Stimulated activated CD4-positive, alpha-beta T cell treated with anti-CD3 and anti-CD28 coated beads, Interleukin-1b, Interleukin-23, amount 100 ng/mL, for 24 hours (primary cell): Measurements from ENCODE around the gene TMX4.
A peak's percentile ranks its signal among the peaks of the same experiment; 100 is the strongest.

Experiments used
- DNase-seq, 4 experiments: peaks; one replicate each; pipeline ENCODE4 v3.0.0-alpha.2; 2020; ENCODE audit warnings: low read depth in 4 of 4, low spot score in 1 of 4

TMX4 gene

DNA sequence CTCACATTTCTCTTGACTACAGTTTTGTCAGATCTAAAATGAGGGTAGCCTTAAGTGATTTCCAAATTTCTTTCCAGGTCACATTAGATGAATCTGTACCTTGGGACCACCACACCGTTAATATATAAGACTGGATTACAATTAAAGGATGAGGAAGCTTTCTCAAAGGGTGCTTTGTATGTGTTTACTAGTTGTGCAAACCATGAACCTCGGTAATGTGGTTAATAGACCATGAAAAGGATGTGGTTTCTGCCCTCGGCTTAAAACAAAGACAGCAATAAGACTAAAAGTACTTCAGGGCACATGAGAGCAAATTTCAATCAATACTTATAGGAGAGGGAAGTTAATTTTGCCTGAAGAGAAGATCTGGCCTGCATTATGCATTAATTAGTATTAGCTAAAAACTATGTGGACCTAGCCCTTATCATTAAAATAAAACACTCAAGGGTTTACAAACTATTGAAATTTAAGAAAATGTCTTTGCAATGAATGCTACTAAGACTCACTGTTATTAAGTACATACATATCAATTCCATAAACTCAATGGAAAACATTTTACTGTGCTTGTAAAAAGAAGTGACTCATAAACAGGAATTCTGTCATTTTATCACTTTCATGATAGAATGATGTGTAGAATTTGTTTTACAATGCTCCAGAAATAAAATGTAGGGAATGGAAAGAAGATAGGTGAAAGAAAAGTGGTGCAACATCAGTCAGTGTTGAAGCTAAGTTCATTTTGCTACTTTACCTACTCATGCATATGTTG is 936 bp upstream of the TMX4 start:
- DNase-seq, result no peak

DNA sequence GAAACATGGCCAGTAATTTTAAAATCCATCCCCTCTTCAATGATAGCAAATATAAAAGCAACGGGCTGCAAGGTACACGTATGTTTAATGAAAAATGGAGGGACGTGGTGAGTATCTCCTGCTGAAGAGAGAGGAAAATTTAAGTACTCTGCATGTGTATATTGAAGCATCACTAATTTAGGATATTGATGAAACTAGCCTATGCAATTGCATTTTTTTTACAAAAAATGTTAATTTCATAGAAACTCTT is 362 bp upstream of the TMX4 start:
- DNase-seq, result no peak

DNA sequence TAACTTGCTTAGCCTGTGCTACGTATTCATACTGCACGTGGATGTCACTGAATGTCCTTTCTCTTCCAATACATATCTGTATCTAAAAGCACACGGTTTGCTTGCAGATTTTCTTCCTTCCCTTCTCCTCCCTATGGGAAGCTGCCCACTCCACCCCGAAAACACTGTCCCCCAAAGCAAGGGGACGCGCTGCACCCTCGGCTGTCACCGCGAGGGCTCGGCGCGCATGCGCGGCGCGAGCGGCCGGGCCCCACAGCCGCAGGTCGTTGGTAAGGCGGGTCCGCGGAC is 659 bp downstream of the TMX4 start:
- peak; percentile 20 to 50 (median 46) for DNase-seq

DNA sequence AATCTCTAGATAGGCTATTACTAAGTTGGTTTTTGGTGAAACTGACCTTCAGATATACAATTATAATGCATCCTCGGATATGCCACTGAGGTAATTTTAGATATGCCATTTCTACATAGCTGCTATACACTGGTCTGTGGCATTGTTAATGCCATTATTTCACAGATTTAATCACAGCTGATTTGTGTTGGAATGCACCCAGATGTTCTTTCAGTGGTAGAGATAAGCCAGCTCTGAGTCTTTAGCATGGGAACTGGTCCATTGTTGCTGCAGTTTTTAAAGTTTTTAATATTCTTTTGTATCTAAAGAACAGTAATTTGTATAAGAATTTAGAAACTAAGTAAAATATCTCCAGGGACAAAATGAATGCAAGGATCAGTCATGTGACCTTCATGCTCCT is 6.8 kb downstream of the TMX4 start:
- DNase-seq, result no peak

DNA sequence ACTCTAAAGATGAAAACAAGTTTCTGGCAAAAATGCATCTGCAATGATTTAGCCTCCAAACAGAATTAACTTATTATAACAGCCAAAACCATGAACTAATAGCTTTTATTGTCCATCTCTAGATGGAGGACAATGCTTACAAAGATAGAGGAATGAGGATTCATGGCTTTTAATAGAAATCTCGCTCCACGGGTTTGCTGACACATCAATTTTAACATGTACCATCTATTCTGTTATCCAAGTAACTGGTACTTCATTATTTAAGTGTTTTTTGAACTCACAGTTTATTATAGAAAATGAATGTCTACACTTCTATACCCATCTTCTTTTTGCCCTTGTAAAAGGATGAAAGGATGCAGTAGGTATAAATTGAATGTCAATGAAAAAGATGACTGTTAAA is 10.8 kb downstream of the TMX4 start:
- no peak for DNase-seq

DNA sequence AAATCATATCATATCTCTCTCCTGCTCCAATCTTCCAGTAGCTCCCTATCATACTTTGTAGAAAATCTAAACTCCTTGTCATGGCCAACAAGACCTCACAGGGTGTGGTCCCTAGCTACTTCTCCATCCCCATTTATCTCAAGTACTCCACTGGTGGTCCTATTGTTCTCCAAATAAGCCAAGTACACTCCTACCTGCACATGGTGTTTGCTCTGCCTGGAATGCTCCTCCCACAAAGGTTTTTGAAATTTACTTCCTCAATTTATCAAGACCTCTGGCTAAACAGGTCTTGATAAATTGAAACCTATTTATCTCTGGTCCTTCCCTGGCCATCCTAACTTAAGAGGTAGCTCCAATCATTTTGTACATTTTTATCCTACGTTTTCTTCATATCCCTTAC is 12.1 kb downstream of the TMX4 start:
- no peak for DNase-seq

DNA sequence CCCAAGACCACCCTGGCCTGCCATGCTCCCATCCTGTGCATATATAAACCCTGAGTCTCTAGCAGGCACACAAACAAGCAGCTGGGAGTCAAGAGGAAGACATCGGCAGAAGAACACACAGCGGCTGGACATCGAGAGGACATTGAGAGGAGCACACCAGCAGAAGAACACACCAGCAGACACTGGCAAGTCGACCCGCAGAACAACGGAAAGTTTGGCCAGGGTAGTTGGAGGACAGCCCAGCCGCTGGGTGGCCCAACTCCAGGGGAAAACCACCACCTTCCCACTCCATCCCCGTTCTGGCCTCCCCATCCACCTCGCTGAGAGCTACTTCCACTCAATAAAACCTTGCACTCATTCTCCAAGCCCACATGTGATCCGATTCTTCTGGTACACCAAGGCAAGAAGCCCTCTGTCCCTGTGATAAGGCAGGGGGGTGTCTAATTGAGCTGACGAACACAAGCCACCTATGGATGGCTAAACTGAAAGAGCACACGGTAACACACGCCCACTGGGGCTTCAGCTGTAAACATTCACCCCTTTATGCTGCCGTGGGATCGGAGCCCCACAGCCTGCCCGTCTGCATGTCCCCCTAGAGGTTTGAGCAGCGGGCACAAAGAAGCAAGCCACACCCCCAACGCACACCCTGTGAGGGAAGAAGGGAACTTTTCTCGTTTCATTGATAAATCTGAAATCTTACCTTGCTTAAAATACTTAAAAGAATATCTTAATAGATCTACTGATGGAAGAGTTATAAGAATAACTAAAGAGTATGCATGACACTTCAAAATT is 13.8 kb downstream of the TMX4 start:
- no peak for DNase-seq

DNA sequence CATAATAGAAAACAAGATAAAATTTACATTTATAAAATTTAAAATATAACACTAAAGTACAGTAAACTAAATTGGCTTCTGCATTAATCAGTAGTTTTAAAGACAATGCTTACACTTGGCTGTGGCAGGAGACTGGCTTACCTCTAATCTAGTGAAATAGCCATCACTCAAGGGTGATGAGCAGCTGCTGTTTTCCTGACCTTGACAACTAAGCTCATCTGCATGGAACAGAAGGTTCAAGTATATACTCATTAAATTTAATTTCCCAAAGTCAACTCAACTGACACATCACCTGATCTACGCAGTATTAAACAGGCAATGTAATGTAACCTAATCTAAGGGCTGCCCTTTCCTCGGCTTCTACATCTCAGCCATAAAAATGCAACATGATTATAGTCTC is 14.5 kb downstream of the TMX4 start:
- no peak for DNase-seq

DNA sequence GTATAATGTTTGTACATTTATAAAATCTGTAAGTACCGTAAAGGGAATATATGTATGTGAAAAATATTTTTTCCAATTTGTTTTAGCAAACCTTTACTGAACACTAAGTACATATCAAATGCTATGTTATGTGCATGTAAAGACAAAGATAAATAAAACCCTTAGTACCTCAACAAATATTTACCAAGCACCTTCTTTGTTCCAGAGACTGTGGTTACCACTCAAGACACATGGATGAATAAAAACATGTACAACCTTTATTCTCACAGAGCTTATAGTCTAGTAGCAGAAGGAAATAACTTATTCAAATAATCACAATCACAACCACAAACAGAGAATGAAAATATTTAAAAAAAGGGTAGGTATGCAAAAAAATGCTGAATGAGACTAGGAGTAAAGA is 17.5 kb downstream of the TMX4 start:
- no peak for DNase-seq

DNA sequence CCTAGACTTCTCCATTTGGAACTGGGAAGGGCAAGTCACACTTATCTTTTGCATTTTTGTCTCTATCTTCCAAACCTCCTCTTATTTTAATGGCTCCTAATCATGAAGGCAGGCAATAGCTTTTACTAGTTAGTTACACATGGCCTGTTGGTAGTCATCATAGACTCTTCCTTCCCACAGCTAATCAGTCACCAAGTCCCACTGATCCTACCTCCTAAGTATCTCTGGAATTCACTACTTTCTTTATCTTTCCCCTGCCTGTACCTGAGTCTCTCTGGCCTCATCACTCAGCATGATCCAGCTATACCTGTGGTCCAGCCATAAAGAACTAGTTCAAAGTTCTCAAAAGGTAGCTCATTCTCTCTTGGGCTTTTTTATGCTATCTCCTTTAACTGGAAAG is 18.8 kb downstream of the TMX4 start:
- no peak for DNase-seq

DNA sequence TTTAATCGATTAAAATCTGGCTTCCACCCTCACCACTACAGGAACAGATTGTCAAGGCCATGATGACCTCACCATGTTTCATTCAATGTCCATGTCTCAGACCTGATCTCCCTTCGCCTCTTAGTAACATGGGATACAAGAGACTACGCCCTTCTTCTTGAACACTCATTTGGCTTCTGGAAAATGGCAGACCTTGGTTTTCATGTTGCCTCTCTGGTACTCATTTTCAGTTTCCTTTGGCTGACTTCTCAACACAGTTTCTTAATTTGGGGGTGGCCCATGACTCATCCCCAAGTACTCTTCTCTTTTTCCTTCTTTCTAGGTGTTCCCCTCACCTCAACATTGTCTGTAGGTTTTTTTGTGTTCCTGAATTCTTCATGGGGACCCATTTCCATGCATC is 22.7 kb downstream of the TMX4 start:
- DNase-seq, result no peak

DNA sequence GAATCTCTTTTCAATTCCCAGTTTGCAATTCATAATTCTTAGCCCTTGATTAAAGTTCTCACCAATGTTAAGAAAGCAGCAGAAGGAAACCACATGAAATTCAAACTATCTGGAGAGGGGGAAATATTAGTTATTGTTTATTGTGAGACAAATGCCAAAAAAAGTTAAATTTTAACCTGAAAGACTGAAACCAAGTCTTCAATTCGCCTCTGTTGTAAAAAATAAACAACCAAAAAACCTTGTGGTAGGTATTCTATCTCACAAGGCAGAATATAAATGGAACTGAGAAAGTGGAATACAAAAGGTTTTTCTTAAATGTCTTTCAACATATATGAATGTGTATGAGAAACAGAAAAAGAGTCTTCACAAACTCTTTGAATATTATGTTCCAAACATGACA is 24.8 kb downstream of the TMX4 start:
- no peak for DNase-seq

DNA sequence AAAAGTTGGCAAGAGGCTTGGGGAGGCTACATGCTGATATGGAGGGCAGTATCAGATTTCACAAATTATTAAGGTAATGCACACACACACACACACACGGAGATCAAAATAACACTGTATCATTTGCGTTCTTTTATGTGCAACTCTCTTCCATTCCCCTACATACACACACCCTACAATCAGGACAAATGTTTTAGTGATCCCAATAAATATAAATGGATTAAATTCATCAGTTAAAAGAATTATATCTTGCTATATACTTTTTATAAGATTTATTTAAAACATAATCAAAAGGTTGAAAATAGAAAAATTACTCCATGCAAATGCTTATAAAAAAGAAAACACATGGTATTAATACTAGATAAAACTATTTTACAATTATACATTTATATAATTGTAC is 25.9 kb downstream of the TMX4 start:
- no peak for DNase-seq

DNA sequence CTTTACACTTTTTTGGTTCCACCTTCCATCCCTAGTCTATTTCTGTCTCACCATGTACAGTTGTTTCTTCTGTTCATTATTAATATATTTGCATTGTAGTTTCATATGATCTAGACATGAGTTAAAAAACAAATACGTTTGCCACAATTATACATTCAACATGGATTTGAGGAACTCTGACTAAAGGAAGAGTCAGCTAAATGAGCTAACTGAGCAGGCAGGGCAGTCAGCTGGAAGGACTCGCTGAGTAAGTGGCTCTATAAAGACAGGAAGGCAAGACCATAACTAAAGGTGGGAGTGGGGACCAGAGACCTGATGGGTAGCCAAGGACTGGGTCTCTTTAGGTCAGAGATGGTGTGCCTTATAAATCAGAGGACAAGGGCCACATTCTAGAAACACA is 26.3 kb downstream of the TMX4 start:
- DNase-seq, result no peak

DNA sequence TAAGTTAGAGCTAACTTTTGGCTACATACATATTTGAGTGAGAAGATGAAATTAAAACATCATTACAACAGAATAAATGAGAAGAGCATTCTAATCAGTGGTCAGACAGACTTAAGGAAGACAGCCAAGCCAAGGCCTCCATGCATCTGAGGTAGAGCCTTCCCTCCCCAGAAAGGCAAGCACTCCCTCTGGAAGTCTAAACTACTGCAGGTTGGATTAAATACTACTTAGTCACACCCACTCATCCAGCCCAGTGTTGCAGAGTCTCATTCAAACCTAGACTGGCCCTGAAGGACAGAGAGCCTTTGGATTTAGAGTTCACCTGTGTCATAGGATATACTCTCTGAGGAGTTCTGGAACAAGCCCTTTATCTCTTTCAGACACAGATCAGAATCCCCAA is 29.2 kb downstream of the TMX4 start:
- DNase-seq, result no peak

DNA sequence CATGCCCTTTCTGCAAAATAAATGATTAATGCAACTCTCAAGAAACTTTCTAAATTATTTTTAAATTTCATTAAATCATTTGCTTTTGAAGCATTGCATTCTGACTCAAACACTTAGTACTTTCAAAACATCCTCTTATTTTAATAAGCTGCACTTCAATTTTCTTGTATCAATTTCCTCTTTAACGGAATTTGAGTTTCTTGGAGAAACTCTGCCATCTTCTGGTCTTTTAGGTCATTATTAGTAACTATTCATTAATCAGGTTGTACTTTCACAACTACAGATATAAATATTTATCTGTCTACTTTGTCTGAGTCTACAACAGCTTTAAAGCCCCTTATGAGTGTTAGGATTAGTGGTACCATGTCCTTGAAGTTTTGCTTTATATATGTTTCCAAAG is 30.2 kb downstream of the TMX4 start:
- no peak for DNase-seq

DNA sequence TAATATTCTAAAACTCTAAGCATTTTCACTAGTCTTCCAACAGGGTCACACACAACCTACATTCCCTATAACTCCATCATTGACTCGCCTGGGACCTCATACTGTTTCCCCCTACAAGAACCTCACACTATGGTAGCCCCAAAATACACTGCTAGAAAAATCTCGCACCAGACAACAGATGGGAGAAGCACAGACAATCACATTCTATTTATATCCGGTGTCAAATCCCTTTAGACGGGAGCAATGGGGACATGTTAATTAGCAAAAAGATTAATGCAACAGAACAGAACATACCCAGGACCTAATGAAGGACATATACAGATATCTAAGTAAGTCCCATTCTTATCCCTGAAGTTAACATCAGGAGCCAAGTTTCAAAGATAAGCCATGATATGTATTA is 33.6 kb downstream of the TMX4 start:
- DNase-seq, result no peak

DNA sequence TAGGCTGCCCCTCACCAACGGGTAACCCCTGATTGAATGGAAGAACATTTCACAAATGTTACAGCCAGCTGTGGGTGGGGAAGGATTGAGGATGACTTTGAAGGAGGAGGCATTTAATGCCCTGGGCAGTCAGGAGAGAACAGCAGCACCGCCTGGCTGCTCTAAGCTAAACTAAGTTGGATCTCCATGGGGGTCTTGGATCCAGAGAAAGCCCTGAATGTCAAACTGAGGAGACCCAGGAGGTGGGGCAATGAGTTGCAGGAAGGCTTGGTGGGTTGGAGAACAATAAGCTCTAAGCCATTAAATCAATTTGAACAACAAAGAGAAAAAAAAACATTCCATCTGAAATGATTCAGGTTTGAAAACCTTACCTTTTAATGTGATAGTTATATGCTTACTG is 35.4 kb downstream of the TMX4 start:
- DNase-seq, result no peak

DNA sequence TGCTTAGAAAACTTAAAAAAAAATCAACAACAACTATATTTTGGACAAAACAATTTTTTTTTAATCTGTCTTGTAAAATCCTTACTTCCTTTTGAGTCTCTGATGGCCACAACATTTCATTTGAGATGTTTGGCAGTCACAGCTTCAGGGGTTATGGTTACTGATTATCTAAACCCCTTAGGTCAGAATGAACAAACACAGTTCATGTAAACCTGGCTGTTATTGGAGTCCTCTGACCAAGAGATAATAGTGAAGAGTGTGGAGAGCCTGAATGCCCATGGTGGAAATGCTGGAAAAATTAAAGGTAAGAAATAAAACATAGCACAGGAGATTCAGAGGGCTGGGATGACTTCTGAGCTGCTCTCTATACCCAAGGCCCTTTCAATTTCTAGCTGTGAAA is 38.2 kb downstream of the TMX4 start:
- no peak for DNase-seq

DNA sequence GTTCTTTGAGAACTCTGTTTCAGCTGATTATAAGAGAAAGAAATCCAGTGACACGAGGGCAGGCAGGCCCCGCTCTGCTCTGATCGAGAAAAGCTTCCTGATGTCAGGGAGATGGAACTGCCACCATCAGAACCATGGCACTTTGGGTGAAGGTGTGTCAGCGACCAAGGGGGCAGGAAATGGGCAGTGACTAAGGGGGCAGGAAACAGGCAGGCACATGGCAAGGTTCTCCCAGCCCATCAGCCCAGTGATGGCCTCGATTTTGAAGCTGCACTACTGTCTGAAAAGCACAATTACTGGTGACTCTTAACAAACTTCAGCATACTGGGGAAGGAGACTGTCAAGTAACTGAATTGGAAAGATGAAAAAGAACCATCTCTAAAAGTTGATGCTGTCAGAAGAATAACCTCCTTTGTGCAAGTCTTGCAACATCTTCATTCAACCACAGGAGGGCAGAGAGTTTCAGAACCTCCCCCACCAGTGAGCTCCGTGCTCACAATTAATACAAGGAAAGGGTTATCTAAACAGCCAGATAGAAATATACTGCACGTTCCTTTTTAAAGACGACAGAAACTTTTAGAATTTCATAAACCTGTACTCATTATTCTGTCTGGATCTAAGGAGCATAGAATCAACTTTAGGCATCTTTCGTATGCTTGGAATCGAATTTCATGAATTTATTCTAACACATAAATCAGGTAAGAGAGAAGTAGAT is 39.1 kb downstream of the TMX4 start:
- no peak for DNase-seq

DNA sequence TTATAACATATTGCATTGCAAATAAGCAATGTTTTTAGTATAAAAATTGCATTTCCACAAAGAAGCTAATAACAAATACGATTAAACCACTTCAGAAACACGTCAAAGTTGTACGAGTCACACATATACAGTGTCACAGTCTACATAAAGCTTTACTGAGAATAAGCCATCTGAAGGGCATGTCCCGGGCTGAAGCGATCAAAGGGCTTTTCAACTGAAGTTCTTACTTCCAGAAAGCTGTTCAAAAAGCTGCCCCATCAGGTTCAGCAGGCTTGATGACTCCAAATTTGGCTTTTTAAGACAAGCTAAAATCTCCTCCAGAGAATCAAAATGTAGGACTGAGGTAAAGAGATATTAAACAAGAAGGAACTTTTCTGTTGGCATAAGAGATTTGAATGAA is 41.9 kb downstream of the TMX4 start:
- no peak for DNase-seq

DNA sequence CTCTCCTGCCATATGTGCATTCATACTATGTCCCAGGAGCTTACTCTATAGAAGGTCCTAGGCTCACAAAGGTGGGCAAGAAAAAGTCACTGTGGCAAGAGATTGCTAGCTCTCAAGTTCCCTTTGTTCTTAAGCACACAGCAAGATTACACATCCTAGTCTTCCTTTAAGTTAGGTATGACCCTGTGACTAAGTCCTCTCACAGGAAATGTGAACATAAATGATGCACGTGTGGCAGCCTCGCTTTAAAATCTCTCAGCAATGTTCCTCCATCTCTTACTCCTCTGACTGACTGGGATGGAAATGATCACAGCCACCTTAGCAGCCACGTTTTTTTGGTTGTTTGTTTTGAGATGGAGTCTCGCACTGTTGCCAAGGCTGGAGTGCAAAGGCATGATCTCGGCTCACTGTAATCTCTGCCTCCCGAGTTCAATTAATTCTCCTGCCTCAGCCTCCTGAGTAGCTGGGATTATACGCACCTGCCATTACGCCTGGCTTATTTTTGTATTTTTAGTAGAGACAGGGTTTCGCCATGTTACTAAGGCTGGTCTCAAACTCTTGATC is 43.6 kb downstream of the TMX4 start:
- DNase-seq, result no peak
